Calu3 (cell line): Measurements from ENCODE around the gene CMYA5. TPM values are rescaled to one million over a fixed set of nuclear protein-coding genes. Genes with fewer than 3 reads are reported as not detected.

Experiments used
- BruUV-seq: library from RNA; stranded (reverse); fragments of 400-500 nt; replicated peaks from 2 replicates; lab custom pipeline; 2021; lab: Mats Ljungman, UMichigan
- CTCF ChIA-PET: fragments of 300-600 bp; sonication (Branson Sonifier 250); formaldehyde crosslinking; loops from one replicate; lab custom pipeline; 2022; ENCODE audit warnings: antibody characterized with exemption; lab: Charles Lee
- DNase-seq: peaks from one replicate; pipeline ENCODE4 v3.0.0; 2022
- H3K27ac Mint-ChIP-seq: one replicate; pipeline ENCODE4 v1.8.0; 2022; ENCODE audit warnings: mixed read lengths; ENCODE audit not compliant: unreplicated experiment
- H3K27me3 Mint-ChIP-seq: one replicate; pipeline ENCODE4 v1.8.0; 2022; ENCODE audit warnings: mixed read lengths; ENCODE audit not compliant: unreplicated experiment
- H3K36me3 Mint-ChIP-seq: one replicate; pipeline ENCODE4 v1.8.0; 2022; ENCODE audit warnings: mild to moderate bottlenecking, moderate library complexity, mixed read lengths; ENCODE audit not compliant: insufficient read depth, unreplicated experiment
- H3K4me1 Mint-ChIP-seq: one replicate; pipeline ENCODE4 v1.8.0; 2022; ENCODE audit warnings: mild to moderate bottlenecking, low read depth, mixed read lengths; ENCODE audit not compliant: unreplicated experiment
- H3K4me3 Mint-ChIP-seq: one replicate; pipeline ENCODE4 v1.8.0; 2022; ENCODE audit warnings: mild to moderate bottlenecking, low read depth, moderate library complexity, mixed read lengths; ENCODE audit not compliant: unreplicated experiment
- H3K9me3 Mint-ChIP-seq: one replicate; pipeline ENCODE4 v1.8.0; 2022; ENCODE audit warnings: low read depth, mixed read lengths; ENCODE audit not compliant: unreplicated experiment
- intact Hi-C: fragments of 100-400 bp; cut with micrococcal nuclease; formaldehyde crosslinking; loops from one replicate; pipeline ENCODE4 v1.10.0; 2022; ENCODE audit not compliant: unreplicated experiment
- total RNA-seq: library from RNA; stranded (reverse); gene quantifications from 2 replicates; pipeline ENCODE4 v1.2.3, GENCODE V29; 2022
- TF ChIP-seq, protein P1 (sequence below): fragments of 200-600 bp; IDR thresholded peaks from one replicate; pipeline ENCODE4 v1.8.0; 2022; ENCODE audit warnings: antibody characterized with exemption; ENCODE audit not compliant: unreplicated experiment

Gene CMYA5
- total RNA-seq, 1 experiment from 2014 or later, result 3.3 TPM

DNA sequence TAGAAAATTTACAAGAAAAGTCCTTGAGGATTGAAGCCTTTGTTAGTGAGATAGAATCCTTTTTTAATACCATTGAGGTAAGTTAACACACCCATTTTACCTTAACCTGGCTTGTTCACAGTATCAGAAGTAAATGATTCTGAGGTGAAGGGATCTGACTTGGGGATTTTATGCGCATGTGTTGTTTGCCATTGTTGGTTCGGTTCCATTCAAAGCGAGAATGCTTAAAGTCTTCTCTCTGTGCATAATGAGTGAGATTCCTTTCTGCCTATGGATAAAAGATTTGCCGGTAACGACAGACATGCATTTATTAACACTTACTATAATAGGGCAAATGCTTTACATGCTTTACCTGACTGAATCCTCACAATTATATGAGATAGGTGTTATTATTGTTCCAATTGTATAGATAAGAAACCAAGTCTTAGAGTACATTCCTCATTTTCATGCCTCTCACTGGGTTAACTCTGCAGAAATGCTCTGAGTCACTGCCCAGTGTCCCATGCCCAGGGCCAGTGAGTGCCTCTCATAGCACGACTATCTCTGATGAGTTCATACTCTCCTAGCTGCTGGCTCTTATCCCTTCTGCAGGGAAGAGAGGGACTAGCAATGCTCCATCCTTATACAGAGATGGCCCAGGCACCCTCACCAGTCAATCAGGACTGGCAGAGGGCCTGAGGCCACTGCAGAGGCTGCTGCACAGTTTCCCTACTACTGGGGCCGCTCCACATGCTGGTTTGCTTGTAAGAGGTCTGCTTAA lies 54.4 kb downstream of the CMYA5 start:
- H3K4me1 Mint-ChIP-seq, result no peaks in the 10 kb centered on the region
- H3K9me3 Mint-ChIP-seq, result no peaks in the 10 kb centered on the region
- CTCF ChIA-PET, result no interaction called here
- H3K4me3 Mint-ChIP-seq, result no peak overlapping the region
- intact Hi-C loops, result no loop called here
- no TSS peak for BruUV-seq
- no peak overlapping the region for H3K27ac Mint-ChIP-seq
- no peaks in the 10 kb centered on the region for H3K27me3 Mint-ChIP-seq
- no peaks in the 10 kb centered on the region for H3K36me3 Mint-ChIP-seq
- TF ChIP-seq, protein P1, sequence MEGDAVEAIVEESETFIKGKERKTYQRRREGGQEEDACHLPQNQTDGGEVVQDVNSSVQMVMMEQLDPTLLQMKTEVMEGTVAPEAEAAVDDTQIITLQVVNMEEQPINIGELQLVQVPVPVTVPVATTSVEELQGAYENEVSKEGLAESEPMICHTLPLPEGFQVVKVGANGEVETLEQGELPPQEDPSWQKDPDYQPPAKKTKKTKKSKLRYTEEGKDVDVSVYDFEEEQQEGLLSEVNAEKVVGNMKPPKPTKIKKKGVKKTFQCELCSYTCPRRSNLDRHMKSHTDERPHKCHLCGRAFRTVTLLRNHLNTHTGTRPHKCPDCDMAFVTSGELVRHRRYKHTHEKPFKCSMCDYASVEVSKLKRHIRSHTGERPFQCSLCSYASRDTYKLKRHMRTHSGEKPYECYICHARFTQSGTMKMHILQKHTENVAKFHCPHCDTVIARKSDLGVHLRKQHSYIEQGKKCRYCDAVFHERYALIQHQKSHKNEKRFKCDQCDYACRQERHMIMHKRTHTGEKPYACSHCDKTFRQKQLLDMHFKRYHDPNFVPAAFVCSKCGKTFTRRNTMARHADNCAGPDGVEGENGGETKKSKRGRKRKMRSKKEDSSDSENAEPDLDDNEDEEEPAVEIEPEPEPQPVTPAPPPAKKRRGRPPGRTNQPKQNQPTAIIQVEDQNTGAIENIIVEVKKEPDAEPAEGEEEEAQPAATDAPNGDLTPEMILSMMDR, result no peak
- no peak for DNase-seq

DNA sequence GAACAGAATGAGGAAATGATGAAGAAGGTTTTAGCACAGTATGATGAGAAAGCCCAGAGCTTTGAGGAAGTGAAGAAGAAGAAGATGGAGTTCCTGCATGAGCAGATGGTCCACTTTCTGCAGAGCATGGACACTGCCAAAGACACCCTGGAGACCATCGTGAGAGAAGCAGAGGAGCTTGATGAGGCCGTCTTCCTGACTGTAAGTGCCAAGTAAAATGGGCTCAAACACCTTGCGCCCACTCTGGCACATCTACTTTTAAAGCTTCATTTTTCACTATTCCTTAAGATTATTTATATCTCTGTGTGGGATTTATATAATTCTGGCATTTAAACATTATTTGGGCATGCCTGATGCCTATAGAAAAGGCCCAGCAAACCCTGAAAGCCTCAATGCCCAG lies 55.6 kb downstream of the CMYA5 start:
- CTCF ChIA-PET, result no interaction called here
- TF ChIP-seq, protein P1, result no peak
- DNase-seq, result no peak
- H3K4me1 Mint-ChIP-seq, result no peaks in the 10 kb centered on the region
- H3K4me3 Mint-ChIP-seq, result no peak overlapping the region
- no peaks in the 10 kb centered on the region for H3K27me3 Mint-ChIP-seq
- H3K27ac Mint-ChIP-seq, result no peak overlapping the region
- intact Hi-C loops, result no loop called here
- no peaks in the 10 kb centered on the region for H3K9me3 Mint-ChIP-seq
- BruUV-seq, result no TSS peak
- H3K36me3 Mint-ChIP-seq, result no peaks in the 10 kb centered on the region

DNA sequence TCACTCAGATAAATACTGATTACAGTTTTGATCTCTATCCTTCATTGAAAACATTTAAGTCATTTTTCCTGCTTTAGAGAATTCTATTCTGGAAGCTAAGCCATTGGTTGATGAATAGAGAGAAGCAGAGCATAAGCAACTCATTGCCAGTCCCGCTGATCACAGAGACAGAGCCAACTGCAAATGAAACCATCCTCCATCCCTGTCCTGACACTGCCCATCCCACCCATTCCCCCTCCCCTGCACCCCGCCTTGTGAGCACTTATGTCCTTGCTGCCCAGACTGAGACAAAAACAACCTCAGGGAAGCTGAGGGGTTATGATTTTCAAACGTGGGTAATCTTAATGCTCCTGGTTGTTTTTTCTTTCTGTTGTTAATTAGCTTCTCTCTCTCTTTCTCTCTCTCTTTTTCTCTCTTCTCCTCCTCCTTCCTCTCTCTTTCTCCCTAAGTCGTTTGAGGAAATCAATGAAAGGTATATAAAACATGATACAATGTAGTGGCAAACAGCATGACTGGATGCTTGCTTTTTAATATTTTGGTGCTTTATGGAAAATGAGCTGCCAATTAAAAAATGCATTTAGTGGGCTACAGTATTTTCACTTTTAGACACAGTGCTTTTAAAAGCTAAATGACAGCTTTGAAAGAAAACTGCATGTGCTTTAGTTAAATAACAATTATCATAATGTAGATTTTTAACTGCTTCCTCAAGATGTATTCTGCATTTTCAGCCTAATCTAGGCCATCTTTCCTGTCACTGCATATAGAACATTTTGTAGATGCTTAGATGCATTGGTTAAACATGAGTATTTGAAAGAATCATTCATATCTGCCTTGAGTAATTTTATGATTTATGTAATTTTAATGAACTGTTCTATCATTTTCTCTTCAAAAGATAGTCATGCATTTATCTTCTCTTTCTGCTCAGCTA lies 57.3 kb downstream of the CMYA5 start:
- TF ChIP-seq, protein P1, result no peak
- no peak overlapping the region for H3K27ac Mint-ChIP-seq
- H3K27me3 Mint-ChIP-seq, result no peaks in the 10 kb centered on the region
- no peak for DNase-seq
- no peak overlapping the region for H3K4me3 Mint-ChIP-seq
- no peaks in the 10 kb centered on the region for H3K4me1 Mint-ChIP-seq
- no TSS peak for BruUV-seq
- CTCF ChIA-PET, result interaction anchor here (0.7 kb wide), 2 partner anchors 108 to 431 kb away, joined by 4 to 6 read pairs; no protein-coding TSS in a partner anchor
- H3K36me3 Mint-ChIP-seq, result no peaks in the 10 kb centered on the region
- no peaks in the 10 kb centered on the region for H3K9me3 Mint-ChIP-seq
- intact Hi-C loops, result no loop called here

DNA sequence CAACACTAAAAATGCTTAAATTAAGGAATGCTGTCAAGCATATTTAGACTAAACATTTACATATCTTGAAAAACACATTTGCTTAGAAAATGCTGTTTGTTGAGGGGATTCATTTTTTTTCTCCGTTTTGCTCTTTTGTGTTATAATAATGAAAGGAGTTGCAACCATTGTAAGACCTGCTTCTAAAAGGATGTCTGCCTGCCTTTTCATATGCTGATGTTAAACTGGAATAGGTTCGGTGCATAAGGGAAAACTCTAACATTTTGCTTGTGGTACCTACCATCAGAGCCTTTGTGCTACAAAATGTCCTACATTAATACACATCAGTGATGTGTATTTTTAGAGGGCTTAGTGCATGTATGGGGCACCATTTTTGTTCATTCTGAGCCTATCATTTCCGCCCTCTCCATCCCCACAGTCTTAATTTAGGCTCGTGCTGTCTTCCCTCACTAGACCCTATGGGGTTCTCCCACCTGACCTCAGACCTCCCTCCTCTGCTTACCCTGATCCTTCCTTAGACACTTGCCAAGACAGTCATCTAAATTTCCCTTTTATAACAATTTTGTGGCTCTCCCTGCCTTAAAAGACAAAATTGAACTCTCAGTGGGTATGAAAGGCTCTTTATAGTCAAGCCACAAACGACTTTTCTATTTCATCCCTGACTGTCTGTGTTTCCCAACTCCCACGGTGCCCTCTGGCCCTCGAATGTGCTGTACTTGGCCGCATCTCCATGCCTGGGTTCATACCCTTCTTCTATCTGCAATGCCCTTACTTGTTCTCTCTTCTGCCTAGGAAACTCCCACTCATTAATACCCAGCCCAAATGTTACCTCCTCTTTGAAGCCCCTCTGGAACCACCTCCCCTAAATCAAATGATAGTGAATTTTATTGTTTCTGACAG lies 61.2 kb downstream of the CMYA5 start:
- Mint-ChIP-seq H3K9me3 (no peaks in the 10 kb centered on the region), H3K4me3 (no peak overlapping the region), H3K27me3 (no peaks in the 10 kb centered on the region), H3K27ac (no peak overlapping the region), H3K36me3 (no peaks in the 10 kb centered on the region), H3K4me1 (peaks cover 11% of the 10 kb centered on the region)
- intact Hi-C loops, result no loop called here
- DNase-seq, result no peak
- TF ChIP-seq, protein P1, result no peak
- BruUV-seq, result no TSS peak
- CTCF ChIA-PET, result no interaction called here
